IPS DF 4.7 (cell line): ENCODE data around the gene SPAM1.
"Not testable (repeated sequence)": the region's sequence is repeated elsewhere in the genome, so short reads cannot be mapped to it uniquely, and the experiment has no call there.

Source experiments
- DNase-seq: peaks from one replicate; pipeline ENCODE4 v3.0.0-alpha.2; 2013; ENCODE audit warnings: low spot score; ENCODE audit errors: extremely low read depth

The SPAM1 gene

DNA sequence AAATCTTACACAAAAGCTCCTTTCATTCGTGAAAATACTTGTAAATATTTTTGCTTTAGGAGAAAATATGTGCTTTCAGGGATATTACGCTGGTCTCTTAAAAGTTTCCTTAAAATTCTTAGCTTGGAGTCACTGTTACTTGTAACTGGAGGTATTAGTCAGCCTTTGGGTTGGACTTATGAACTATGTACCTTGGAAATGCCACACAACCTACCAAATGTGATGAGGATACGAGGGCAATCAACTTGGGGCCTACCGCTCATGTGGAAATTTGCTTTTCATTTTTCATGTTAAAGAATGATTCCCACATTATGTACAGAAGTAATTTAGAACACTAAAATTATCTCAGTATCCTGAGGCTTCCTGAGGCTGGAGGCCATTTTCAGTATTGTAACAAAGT, 23.1 kb downstream of the SPAM1 start:
- no peak for DNase-seq

DNA sequence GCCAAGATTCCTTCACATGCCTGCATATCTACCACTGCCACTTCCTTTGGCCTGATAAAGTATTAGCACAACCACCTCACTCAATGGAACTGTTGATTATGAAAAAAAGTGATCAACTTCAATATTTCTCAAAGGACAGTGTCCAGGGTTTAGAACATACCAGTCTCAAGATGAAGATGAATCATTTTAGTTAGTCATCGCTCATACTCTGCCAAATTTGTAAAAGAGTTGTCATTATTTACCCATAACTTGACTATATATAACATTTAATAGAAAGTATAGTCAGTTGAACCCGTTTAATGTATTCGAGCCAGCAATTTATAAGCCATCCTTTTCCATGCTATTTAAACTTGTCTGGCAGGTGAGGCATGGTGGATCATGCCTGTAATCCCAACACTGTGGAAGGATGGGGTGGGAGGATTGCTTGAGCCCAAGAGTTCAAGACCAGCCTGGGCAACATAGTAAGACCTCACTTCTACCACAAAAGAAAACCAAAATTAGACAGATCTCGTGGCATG, 33.2 kb downstream of the SPAM1 start:
- no peak for DNase-seq

DNA sequence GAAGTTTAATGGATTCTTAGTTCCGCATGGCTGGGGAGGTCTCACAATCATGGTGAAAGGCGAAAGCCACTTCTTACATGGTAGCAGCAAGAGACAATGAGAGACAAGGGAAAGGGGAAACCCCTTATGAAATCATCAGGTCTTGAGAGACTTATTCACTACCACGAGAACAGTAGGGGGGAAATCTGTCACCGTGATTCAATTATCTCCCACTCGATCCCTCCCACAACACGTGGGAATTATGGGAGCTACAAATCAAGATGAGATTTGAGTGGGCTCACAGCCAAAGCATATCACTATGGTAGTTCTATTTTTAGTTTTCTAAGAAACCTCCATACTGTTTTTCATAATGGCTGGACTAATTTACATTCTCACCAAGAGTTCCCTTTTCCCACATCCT, 36.7 kb downstream of the SPAM1 start:
- DNase-seq, result no peak

DNA sequence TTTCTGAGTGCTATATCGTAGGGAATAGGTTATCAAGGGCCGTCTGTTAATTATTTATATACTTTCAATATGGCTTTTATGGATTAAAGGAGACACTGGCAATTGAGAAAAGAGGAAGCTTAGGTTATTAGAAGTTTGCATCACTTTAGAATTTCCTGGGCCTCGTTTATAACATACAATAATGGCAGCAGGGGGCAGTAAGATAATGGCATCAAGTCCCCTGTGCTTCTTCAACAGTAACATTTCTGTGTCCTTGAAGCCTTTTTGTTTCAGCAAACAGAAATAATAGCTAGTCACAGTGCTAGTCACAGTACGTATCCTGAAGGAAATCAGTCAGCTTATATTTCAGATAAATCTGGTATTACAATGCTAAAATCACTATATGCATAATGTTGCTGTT, 41.9 kb downstream of the SPAM1 start:
- no peak for DNase-seq

DNA sequence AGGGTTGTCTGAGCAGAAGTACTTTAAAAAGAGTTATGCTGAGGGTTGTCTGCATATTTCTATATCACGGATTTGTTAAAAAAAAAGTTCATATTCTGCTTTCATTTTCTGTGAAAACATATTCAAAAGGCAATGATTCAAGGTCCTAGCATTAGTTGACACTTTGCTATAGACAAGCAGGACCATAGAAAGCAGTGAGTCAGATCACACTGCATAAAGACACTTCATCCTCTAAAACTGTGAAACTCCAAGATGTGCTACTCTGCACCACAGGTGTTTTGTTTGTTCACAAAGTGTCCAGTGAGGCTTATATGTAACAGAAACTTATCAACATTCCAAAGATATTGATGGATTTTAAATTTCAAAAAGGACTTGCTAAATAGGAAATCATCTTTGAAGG, 47.0 kb downstream of the SPAM1 start:
- DNase-seq, result no peak

DNA sequence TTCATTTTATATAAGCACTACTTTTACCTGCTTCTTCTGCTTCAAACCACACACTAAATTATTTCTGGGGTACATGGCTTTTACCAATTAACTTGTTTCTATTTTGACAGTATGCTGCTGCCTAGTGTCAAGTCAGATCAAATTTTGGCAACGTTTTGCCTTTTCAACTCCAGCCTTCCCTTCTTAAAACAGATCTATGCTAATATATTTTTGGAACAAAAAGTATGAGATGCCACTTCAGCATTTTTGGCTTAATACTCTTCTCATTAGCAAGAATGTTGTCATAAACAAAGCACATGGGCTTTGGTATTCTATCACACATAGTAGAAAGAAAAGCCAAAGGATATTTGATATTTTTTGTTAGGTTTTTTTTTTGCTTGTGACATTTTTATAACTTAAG, 47.8 kb downstream of the SPAM1 start:
- no peak for DNase-seq

DNA sequence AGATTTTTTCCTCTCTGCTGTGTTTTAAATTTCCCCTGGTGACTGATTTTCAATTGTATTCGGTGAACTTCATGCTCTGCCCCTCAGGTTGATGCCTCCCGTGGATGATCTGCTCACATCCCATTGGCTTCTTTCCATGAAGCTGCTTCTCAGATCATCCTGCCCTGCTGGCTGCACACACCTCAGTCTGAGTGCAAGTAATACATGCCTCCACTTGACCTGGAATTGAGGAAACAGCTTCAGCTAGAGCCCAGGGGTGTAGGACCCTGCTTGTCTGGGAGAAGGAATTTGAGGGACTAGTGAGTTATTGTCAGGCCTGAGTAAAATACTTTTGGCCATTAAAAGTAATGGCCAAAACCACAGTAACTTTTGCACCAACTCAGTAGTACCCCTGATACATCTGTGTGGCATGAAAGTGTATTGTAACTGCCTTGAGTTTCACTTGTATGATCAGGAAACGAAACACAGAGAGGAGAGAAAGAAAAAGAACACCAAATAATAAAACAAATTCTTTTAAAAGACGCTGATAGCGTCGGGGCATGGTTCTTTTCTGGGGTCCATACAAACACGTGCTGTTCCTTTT, 49.4 kb downstream of the SPAM1 start:
- no peak for DNase-seq

DNA sequence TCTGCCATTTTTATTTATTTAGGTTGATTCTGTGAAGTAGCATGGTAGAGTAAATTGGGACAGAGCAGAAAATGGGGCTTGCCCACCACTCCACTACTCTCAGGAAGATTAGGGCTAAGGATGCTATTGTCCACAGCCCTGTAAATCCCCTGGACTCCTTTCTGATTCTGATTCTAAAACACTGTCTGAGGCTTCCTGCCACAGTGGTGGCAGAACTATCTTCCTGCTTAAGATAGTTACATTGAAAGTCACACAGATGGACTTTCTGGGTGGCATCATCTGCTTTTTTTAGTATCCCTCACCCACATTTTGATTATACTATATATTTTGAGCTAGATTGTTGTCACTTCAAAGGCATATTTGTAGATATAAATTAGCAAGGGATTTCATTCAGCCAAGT, 50.0 kb downstream of the SPAM1 start:
- no peak for DNase-seq

DNA sequence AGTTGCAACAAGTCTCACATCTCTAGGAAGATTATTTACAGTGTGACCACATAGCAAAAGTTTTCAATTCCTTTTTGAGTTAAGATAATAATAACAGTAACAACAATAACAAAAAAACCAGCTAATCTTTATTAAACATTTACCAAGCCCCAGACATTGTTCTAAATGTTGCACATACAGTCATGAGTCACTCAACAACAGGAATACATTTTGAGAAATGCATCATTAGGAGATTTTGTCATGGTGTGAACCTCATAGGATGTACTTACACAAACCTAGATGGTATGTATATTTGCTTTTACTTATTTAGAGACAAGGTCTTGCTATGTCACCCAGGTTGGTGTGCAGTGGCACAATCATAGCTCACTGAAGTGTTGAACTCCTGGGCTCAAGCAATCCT, 52.0 kb downstream of the SPAM1 start:
- DNase-seq, result no peak

DNA sequence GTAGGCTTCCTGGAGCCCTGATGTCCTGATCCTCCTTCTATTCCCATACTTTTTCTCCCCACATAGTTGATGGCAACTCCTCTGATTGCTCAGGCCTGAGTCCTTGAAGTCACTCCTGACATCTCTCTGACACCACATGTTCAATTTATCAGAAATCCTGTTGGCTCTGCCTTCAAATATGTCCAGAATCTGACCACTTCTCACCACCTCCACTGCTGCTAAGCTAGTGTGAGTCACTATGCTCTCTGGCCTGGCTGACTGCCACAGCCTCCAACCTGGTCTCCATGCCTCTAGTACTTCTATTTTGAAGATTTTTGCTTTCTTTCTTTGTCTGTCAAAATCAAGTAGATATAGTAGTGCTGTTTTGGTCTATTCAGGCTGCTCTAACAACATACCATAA, 54.8 kb downstream of the SPAM1 start:
- no peak for DNase-seq

DNA sequence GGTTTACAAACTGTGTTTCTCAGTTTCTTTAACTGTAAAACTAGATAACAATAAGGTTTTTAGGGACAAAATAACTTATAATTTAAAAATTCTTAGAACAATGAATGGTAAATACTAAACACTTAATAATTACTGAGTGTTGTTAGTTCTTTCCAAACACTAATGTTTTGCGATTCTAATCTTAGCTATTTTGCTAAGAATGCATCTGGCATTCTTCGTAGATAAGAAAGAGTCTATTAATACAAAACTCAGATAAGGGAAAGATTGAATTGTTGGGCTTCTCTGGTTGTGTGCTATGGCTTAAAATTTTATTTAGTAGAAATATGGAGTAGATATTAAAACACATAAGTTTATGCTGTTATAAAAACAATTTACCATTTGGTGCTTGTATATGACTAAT, 62.4 kb downstream of the SPAM1 start:
- no peak for DNase-seq

DNA sequence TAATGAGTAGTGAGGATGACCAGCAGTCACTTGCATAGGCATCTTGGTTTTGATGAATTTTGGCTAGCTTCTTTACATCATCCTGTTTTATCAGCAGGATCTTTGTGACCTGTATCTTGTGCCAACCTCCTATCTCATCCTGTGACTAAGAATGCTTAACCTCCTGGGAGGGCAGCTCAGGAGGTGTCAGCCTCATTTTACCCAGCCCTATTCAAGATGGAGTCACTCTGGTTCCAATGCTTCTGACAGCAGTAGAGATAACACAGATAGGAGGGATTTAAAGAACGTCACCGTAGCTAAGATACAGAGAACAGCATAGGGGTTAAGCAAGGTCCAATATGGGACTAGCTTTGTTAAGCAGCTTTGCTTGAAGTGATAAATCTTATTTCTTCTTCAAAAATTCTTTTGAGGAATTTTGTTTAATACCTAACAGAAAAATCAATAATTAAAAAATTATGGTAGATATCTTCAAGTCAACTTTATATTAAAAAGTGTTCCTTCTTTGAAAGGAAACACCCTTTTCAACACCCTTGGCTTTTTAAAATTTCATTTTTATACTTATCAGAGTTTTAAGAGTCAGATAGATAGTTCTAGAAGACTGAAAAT, 68.0 kb downstream of the SPAM1 start:
- no peak for DNase-seq

DNA sequence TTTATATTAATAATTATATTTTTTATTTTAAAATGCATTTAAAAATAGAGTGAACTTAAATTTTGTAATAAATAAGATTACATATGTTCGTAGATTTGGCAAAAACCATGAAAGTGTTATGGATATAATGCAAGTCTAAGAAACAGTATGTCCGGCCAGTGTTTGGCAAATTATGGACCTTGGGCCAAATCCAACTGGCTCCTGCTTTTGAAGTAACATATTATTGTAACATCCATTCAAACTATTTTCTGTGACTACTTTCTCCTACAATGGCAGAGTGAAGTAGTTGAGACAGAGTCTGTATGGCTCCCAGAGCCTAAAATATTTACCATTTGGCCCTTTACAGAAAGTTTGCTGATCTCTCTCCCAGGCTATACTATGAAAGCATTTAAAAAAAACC, 69.0 kb downstream of the SPAM1 start:
- no peak for DNase-seq

DNA sequence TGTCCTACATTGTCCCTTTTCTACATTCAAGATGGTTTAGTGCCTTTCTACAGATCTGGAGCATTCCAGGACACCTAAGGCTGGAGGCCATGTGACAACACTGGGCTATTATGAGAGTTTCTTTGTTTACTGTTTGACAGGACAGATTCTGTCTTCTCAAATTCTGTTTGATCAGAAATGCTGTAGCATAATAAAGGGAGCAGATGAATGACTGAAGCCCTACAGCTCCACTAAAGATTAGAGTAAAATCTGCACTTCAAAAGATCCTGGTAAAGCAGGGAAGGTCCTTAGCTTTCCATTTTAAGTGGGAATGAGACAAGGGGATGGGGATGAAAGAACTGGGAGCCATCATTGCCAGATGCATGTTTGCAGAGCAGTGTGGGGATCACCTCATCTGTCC, 69.4 kb downstream of the SPAM1 start:
- no peak for DNase-seq

DNA sequence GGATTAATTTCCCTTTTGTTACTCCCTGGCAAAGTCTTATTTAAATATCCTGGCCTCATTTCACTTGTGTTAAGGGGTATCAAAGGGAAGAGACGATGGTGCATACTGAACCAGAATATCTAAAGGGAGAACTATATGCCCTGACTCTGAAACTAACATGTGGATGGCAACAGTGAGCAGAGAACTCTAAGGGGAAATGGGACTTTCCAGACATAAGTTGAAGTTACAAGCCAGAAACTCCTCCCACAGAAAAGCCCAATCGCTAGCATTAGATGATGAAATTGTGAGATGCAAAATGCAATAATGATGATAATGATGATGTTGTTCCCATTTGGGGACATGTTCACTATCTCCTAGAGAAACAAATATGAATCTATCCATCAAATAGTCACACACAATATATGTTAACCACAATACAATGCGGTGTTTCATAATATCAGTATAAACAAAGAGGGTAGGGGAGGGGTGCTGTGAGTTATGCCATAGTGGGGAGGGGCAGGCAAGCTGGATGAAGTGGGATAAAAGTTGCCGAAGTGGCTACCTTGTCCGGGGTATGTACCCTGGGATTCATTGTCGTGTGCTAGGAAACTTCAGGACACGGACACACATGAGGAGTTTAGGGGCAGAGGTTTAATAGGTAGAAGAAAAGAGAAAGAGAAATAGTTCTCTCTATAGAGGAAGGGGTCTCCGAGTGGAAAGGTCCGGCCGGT, 70.7 kb downstream of the SPAM1 start:
- no peak for DNase-seq

DNA sequence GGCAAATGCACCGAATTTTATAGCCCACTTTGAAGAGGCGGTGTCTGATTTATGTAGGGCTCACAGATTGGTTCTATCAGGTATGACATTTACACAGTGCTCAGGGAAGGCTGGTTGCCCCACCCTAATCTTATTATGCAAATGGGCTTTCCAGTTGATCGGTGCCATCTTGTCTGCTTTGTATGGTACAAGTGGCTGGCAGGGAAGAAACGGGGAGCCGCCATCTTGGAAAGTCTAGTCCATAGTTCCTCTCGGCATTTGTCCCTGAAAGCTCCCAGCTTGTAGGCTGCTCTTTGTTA, 71.2 kb downstream of the SPAM1 start:
- DNase-seq, result no peak

DNA sequence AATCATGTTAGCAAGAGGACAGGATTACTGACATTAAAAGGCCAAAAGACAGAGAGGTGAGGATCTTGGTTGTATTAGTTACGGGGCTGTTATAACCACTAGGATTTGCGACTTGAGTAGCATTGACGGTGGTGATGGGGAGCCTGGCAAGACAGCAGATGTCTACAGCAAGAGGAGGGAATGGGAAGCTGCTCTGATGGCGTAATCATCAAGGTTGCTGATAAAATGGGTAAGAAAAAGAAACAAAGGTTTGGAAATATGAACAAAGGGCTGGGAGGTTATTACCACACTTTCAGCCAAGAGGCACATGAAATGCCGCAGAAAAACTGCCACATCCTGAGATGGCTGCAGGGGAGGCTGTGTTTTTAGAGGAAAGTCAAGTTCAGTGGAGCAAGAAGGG, 73.9 kb downstream of the SPAM1 start:
- DNase-seq, result no peak

DNA sequence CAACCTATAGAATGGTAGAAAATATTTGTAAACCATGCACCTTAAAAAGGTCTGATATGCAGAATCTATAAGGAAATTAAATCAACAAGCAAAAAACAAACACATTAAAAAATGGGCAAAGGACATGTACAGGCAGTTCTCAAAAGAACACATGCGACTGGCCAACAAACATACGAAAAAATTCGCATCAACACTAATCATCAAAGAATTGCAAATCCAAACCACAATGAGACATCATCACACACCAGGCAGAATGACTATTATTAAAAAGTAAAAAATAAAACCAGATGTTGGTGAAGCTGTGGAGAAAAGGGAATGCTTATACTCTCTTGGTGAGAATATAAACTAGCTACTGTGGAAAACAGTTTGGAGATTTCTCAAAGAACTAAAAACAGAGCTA, 74.7 kb downstream of the SPAM1 start:
- no peak for DNase-seq

DNA sequence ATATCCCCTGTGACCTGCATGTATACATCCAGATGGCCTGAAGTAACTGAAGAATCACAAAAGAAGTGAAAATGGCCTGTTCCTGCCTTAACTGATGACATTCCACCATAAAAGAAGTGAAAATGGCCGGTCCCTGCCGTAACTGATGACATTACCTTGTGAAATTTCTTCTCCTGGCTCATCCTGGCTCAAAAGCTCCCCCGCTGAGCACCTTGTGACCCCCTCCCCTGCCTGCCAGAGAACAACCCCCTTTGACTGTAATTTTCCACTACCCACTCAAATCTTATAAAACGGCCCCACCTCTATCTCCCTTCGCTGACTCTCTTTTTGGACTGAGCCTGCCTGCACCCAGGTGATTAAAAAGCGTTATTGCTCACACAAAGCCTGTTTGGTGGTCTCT, 83.3 kb downstream of the SPAM1 start:
- DNase-seq, result not testable (repeated sequence)

DNA sequence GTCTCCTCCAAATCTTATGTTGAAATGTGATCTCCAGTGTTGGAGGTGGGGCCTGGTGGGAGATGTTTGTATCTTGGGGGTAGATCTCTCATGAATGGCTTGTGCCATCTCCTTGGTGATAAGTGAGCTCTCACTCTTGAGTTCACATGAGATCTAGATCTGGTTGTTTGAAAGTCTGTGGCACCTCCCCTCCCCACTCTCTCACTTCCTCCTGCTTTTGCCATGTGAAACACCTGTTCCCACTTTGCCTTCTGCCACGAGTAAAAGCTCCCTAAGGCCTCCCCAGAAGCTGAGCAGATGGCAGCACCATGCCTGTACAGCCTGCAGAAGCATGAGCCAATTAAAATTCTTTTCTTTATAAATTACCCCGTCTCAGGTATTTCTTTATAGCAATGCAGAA, 84.3 kb downstream of the SPAM1 start:
- no peak for DNase-seq
